Neural cell (in vitro differentiated cells): Measurements from ENCODE around the gene TTR.

Experiments used
- CTCF ChIP-seq: fragments of 450-650 bp; IDR thresholded peaks from 2 replicates; pipeline ENCODE4 v1.5.1; 2014; ENCODE audit warnings: antibody characterized with exemption, mild to moderate bottlenecking, moderate library complexity; ENCODE audit not compliant: poor library complexity, severe bottlenecking
- EP300 ChIP-seq: fragments of 450-650 bp; conservative IDR thresholded peaks from 2 replicates; pipeline ENCODE4 v1.6.1; 2014; ENCODE audit warnings: antibody characterized with exemption, mild to moderate bottlenecking, moderate library complexity; ENCODE audit not compliant: poor library complexity, severe bottlenecking
- EZH2 ChIP-seq: fragments of 200-600, 300-800 bp; shearing (Covaris generic), sonication (generic); IDR thresholded peaks from 2 replicates; pipeline ENCODE4 v1.6.1; 2014; ENCODE audit warnings: antibody characterized with exemption, low read length, borderline replicate concordance, mild to moderate bottlenecking; ENCODE audit not compliant: insufficient read depth, poor library complexity, severe bottlenecking
- POLR2AphosphoS5 ChIP-seq: IDR thresholded peaks from 2 replicates; pipeline ENCODE4 v1.6.1; 2012
- TAF1 ChIP-seq: IDR thresholded peaks from 2 replicates; pipeline ENCODE4 v1.6.1; 2012; ENCODE audit warnings: low read depth

GRCh38 chr18:31637445-31637844 lies 45.8 kb downstream of the TTR start:
- TF ChIP-seq POLR2AphosphoS5 = no peak
- no peak for TF ChIP-seq CTCF
- TF ChIP-seq EZH2 = no peak
- no peak for TF ChIP-seq TAF1
- TF ChIP-seq EP300 = no peak
